Measurements from ENCODE around the gene NTSR2.

Gene NTSR2

GRCh38 chr2:11713815-11714214 lies 43.8 kb upstream of the NTSR2 start:
- Histone ChIP-seq H3K9ac (ENCODE audit: low read length) (no peak overlapping the region), H3F3A (ENCODE audit: insufficient read depth, low read length) (no peaks in the 10 kb centered on the region), H3K4me3 (ENCODE audit: low read depth, low read length, poor library complexity, severe bottlenecking) (no peak overlapping the region), H3K4me2 (ENCODE audit: low read length) (no peak overlapping the region), H3K9me3 (ENCODE audit: low read length) (no peaks in the 10 kb centered on the region), H2AFZ (ENCODE audit: low read length) (no peak overlapping the region), H3K9me2 (ENCODE audit: low read depth, low read length) (no peaks in the 10 kb centered on the region), H3K4me1 (ENCODE audit: insufficient read depth, low read length, severe bottlenecking) (peaks cover 4% of the 10 kb centered on the region), H3K27ac (ENCODE audit: low read depth, low read length, poor library complexity, severe bottlenecking) (no peak overlapping the region), H3K27me3 (ENCODE audit: insufficient read depth, low read length) (no peaks in the 10 kb centered on the region), H3K36me3 (ENCODE audit: insufficient read depth, low read length) (no peaks in the 10 kb centered on the region), H3K79me2 (ENCODE audit: insufficient read depth, low read length) (no peaks in the 10 kb centered on the region), H4K20me1 (ENCODE audit: insufficient read depth, low read length) (no peaks in the 10 kb centered on the region)
- no peak for TF ChIP-seq EZH2 (IDR thresholded peaks at IDR 0.05; ENCODE audit: borderline replicate concordance, low read length)

- Histone ChIP-seq H3K9me3 (ENCODE audit: low read length) (no peaks in the 10 kb centered on the region), H3K79me2 (ENCODE audit: insufficient read depth, low read length) (no peaks in the 10 kb centered on the region), H3K4me2 (ENCODE audit: low read length) (no peak overlapping the region), H3F3A (ENCODE audit: insufficient read depth, low read length) (no peaks in the 10 kb centered on the region), H2AFZ (ENCODE audit: low read length) (no peak overlapping the region), H3K27me3 (ENCODE audit: insufficient read depth, low read length) (no peaks in the 10 kb centered on the region), H3K9ac (ENCODE audit: low read length) (no peak overlapping the region), H4K20me1 (ENCODE audit: insufficient read depth, low read length) (no peaks in the 10 kb centered on the region), H3K9me2 (ENCODE audit: low read depth, low read length) (no peaks in the 10 kb centered on the region), H3K4me3 (ENCODE audit: low read depth, low read length, poor library complexity, severe bottlenecking) (no peak overlapping the region), H3K4me1 (ENCODE audit: insufficient read depth, low read length, severe bottlenecking) (peaks cover 4% of the 10 kb centered on the region), H3K36me3 (ENCODE audit: insufficient read depth, low read length) (no peaks in the 10 kb centered on the region), H3K27ac (ENCODE audit: low read depth, low read length, poor library complexity, severe bottlenecking) (no peak overlapping the region)
- no peak for TF ChIP-seq EZH2 (IDR thresholded peaks at IDR 0.05; ENCODE audit: borderline replicate concordance, low read length)
- no peak for TF ChIP-seq CTCF (IDR thresholded peaks at IDR 0.05; ENCODE audit: low read length)
Measured at GRCh38 chr2:11712866-11713265, 42.9 kb upstream of the NTSR2 start.

- no peak overlapping the region for H3K9ac ChIP-seq (ENCODE audit: low read length)
- H3K9me2 ChIP-seq (ENCODE audit: low read depth, low read length), result no peaks in the 10 kb centered on the region
- H3K4me3 ChIP-seq (ENCODE audit: low read depth, low read length, poor library complexity, severe bottlenecking), result no peak overlapping the region
- no peaks in the 10 kb centered on the region for H3K36me3 ChIP-seq (ENCODE audit: insufficient read depth, low read length)
- no peaks in the 10 kb centered on the region for H4K20me1 ChIP-seq (ENCODE audit: insufficient read depth, low read length)
- no peak overlapping the region for H3K4me2 ChIP-seq (ENCODE audit: low read length)
- H3K27me3 ChIP-seq (ENCODE audit: insufficient read depth, low read length), result no peaks in the 10 kb centered on the region
- H3K4me1 ChIP-seq (ENCODE audit: insufficient read depth, low read length, severe bottlenecking), result no peaks in the 10 kb centered on the region
- H3K79me2 ChIP-seq (ENCODE audit: insufficient read depth, low read length), result no peaks in the 10 kb centered on the region
- H3F3A ChIP-seq (ENCODE audit: insufficient read depth, low read length), result no peaks in the 10 kb centered on the region
- no peak overlapping the region for H2AFZ ChIP-seq (ENCODE audit: low read length)
- TF ChIP-seq CTCF (IDR thresholded peaks at IDR 0.05; ENCODE audit: low read length), result no peak
- no peak for TF ChIP-seq EZH2 (IDR thresholded peaks at IDR 0.05; ENCODE audit: borderline replicate concordance, low read length)
- no peak overlapping the region for H3K27ac ChIP-seq (ENCODE audit: low read depth, low read length, poor library complexity, severe bottlenecking)
- no peaks in the 10 kb centered on the region for H3K9me3 ChIP-seq (ENCODE audit: low read length)
Measured at GRCh38 chr2:11711751-11712150, 41.8 kb upstream of the NTSR2 start.

GRCh38 chr2:11711354-11711716 lies 41.3 kb upstream of the NTSR2 start:
- no peaks in the 10 kb centered on the region for H3K9me3 ChIP-seq (ENCODE audit: low read length)
- H3K79me2 ChIP-seq (ENCODE audit: insufficient read depth, low read length), result no peaks in the 10 kb centered on the region
- H3K4me1 ChIP-seq (ENCODE audit: insufficient read depth, low read length, severe bottlenecking), result no peaks in the 10 kb centered on the region
- H3K4me2 ChIP-seq (ENCODE audit: low read length), result no peak overlapping the region
- no peaks in the 10 kb centered on the region for H3F3A ChIP-seq (ENCODE audit: insufficient read depth, low read length)
- H3K9me2 ChIP-seq (ENCODE audit: low read depth, low read length), result no peaks in the 10 kb centered on the region
- H3K27ac ChIP-seq (ENCODE audit: low read depth, low read length, poor library complexity, severe bottlenecking), result no peak overlapping the region
- no peak overlapping the region for H3K9ac ChIP-seq (ENCODE audit: low read length)
- no peak for TF ChIP-seq EZH2 (IDR thresholded peaks at IDR 0.05; ENCODE audit: borderline replicate concordance, low read length)
- no peak for TF ChIP-seq CTCF (IDR thresholded peaks at IDR 0.05; ENCODE audit: low read length)
- no peaks in the 10 kb centered on the region for H3K27me3 ChIP-seq (ENCODE audit: insufficient read depth, low read length)
- H3K36me3 ChIP-seq (ENCODE audit: insufficient read depth, low read length), result no peaks in the 10 kb centered on the region
- no peak overlapping the region for H3K4me3 ChIP-seq (ENCODE audit: low read depth, low read length, poor library complexity, severe bottlenecking)
- no peak overlapping the region for H2AFZ ChIP-seq (ENCODE audit: low read length)
- no peaks in the 10 kb centered on the region for H4K20me1 ChIP-seq (ENCODE audit: insufficient read depth, low read length)

Data from OCI-LY1 (cell line).